Activated CD4-positive, alpha-beta T cell treated with anti-CD3 and anti-CD28 coated beads, Interleukin-2, Interleukin-4, amounts not matched to agents 100 ng/mL and 50 ng/mL, durations not matched to agents 16 hours and 8 hours (primary cell): ENCODE results near the gene SPHK1.

ENCODE experiments used
- DNase-seq: peaks from one replicate; pipeline ENCODE4 v3.0.0-alpha.2; 2020; ENCODE audit warnings: low spot score

The SPHK1 gene

GRCh38 chr17:76433693-76434092 is 49.3 kb downstream of the SPHK1 start:
- no peak for DNase-seq

DNA sequence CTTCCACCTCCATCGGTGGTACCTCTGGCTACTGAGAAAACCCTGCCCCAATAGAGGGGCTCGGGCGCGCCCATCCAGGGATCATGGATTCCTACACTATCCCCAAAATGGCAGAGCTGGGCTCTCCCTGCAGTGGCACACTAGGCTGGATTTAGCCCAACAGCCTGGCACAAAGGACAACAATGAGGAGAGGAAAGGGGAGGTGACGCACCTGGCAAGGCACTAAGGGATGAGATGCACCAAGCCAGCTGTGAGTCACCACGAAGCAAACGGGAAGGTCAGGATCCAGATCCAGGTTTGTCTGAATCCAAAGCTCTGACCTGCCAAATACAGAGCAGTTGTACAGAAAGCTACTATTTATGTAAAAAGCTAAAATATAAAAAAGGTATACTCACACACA is 50.5 kb downstream of the SPHK1 start:
- DNase-seq, result no peak

DNA sequence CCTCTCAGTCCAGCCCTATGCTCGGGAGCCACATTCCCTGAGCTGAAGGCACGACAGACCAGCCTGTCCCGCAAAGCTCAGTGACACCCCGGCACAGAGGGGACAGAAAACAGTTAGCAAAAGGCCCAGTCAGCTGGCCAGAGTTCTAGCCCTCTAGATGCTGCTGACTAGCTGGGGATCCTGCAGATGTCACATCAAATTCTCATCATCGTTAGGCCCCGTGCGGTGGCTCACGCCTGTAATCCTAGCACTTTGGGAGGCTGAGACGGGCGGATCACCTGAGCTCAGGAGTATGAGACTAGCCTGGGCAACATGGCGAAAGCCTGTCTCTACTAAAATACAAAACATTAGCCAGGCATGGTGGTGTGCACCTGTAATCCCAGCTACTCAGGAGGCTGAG is 51.3 kb downstream of the SPHK1 start:
- DNase-seq, result no peak
